ENCODE data around the gene ATP13A3.
"Not testable (repeated sequence)": the region's sequence is repeated elsewhere in the genome, so short reads cannot be mapped to it uniquely, and the experiment has no call there.

ATP13A3 gene

GRCh38 chr3:194486540-194487288, at the start of gene ATP13A3:
Gene ATP13A3 (minus strand): TSS chr3:194487002. CDS start chr3:194462190, 24,812 bp downstream.
- DNase-seq, result peak; percentile 98

GRCh38 chr3:194535199-194535598, 48.4 kb upstream of the ATP13A3 start:
- DNase-seq, result not testable (repeated sequence)

- no peak for DNase-seq
Measured at GRCh38 chr3:194534243-194534642, 47.4 kb upstream of the ATP13A3 start.

- no peak for DNase-seq
Measured at GRCh38 chr3:194532591-194532990, 45.8 kb upstream of the ATP13A3 start.

- DNase-seq, result no peak
Measured at GRCh38 chr3:194527726-194528125, 40.9 kb upstream of the ATP13A3 start.

GRCh38 chr3:194526164-194526563, 39.4 kb upstream of the ATP13A3 start:
- DNase-seq, result no peak

GRCh38 chr3:194522579-194523046, 35.8 kb upstream of the ATP13A3 start:
- DNase-seq, result no peak

- no peak for DNase-seq
Measured at GRCh38 chr3:194521510-194522260, 34.9 kb upstream of the ATP13A3 start.

- DNase-seq, result not testable (repeated sequence)
Measured at GRCh38 chr3:194520682-194521162, 33.9 kb upstream of the ATP13A3 start.

- not testable (repeated sequence) for DNase-seq
Measured at GRCh38 chr3:194520201-194520600, 33.4 kb upstream of the ATP13A3 start.

GRCh38 chr3:194518652-194519051, 31.9 kb upstream of the ATP13A3 start:
- DNase-seq, result no peak

- DNase-seq, result no peak
Measured at GRCh38 chr3:194517333-194517732, 30.5 kb upstream of the ATP13A3 start.

- DNase-seq, result no peak
Measured at GRCh38 chr3:194514626-194515025, 27.8 kb upstream of the ATP13A3 start.

- peak; percentile 66 to 90 for DNase-seq
Measured at GRCh38 chr3:194512895-194513601, 26.2 kb upstream of the ATP13A3 start.

GRCh38 chr3:194508491-194509453, 22.0 kb upstream of the ATP13A3 start:
- DNase-seq, result peak in 1 of 2 experiments; percentile 60

GRCh38 chr3:194507571-194507970, 20.8 kb upstream of the ATP13A3 start:
- no peak for DNase-seq

GRCh38 chr3:194505791-194506415, 19.1 kb upstream of the ATP13A3 start:
- DNase-seq, result no peak

- no peak for DNase-seq
Measured at GRCh38 chr3:194504861-194505260, 18.1 kb upstream of the ATP13A3 start.

GRCh38 chr3:194504146-194504545, 17.3 kb upstream of the ATP13A3 start:
- no peak for DNase-seq

GRCh38 chr3:194503081-194503531, 16.3 kb upstream of the ATP13A3 start:
- DNase-seq, result no peak

GRCh38 chr3:194500198-194500597, 13.4 kb upstream of the ATP13A3 start:
- DNase-seq, result no peak
